ENCODE measurements around the gene KAZN. TPM values are rescaled to one million over a fixed set of nuclear protein-coding genes. Genes with fewer than 3 reads are reported as not detected.

Gene KAZN
- total and polyA plus RNA-seq, 4 donors, result 7.6 to 18.8 (median 11.2) TPM

GRCh38 chr1:14718476-14718875 lies 120.0 kb downstream of the KAZN start:
- H3K27ac ChIP-seq (ENCODE audit: low read depth in 1 of 2, low read length in 1 of 2), result no peak overlapping the region
- H3K9me3 ChIP-seq (ENCODE audit: control insufficient read depth in 4 of 4, insufficient read depth in 3 of 4, low read length in 3 of 4), result peaks cover 0 to 2% (median 0%) of the 10 kb centered on the region in 4 donors
- H3K36me3 ChIP-seq (ENCODE audit: control insufficient read depth in 4 of 4, insufficient read depth in 4 of 4, low read length in 4 of 4), result no peaks in the 10 kb centered on the region
- DNase-seq (no peak), ATAC-seq (ENCODE audit: insufficient read depth, low FRiP score) (no peak)
- no peak overlapping the region for H3K4me3 ChIP-seq
- peaks cover 0 to 2% (median 2%) of the 10 kb centered on the region in 3 donors for H3K27me3 ChIP-seq (ENCODE audit: control insufficient read depth in 3 of 3, insufficient read depth in 3 of 3, low read length in 2 of 3)
- peaks cover 0 to 17% (median 0%) of the 10 kb centered on the region in 5 donors for H3K4me1 ChIP-seq (ENCODE audit: control insufficient read depth in 5 of 5, insufficient read depth in 5 of 5, low read length in 5 of 5)
- no peak for TF ChIP-seq CTCF (IDR thresholded peaks at IDR 0.05; ENCODE audit: control extremely low read depth, extremely low read depth)
- no peak overlapping the region for H3K9ac ChIP-seq (ENCODE audit: insufficient read depth in 1 of 2, low read length in 2 of 2)
- 90 to 95% methylated on average over 7 of the region's 7 CpGs for WGBS, 2 donors

GRCh38 chr1:14723401-14723800 lies 124.9 kb downstream of the KAZN start:
- Histone ChIP-seq H3K36me3 (ENCODE audit: control insufficient read depth in 4 of 4, insufficient read depth in 4 of 4, low read length in 4 of 4) (no peaks in the 10 kb centered on the region), H3K27me3 (ENCODE audit: control insufficient read depth in 3 of 3, insufficient read depth in 3 of 3, low read length in 2 of 3) (peaks cover 0 to 2% (median 0%) of the 10 kb centered on the region in 3 donors), H3K4me1 (ENCODE audit: control insufficient read depth in 5 of 5, insufficient read depth in 5 of 5, low read length in 5 of 5) (peaks cover 0 to 8% (median 2%) of the 10 kb centered on the region in 5 donors), H3K9me3 (ENCODE audit: control insufficient read depth in 4 of 4, insufficient read depth in 3 of 4, low read length in 3 of 4) (peaks cover 0 to 2% (median 0%) of the 10 kb centered on the region in 4 donors), H3K4me3 (no peak overlapping the region), H3K9ac (ENCODE audit: insufficient read depth in 1 of 2, low read length in 2 of 2) (no peak overlapping the region), H3K27ac (ENCODE audit: low read depth in 1 of 2, low read length in 1 of 2) (no peak overlapping the region)
- no peak for TF ChIP-seq CTCF (IDR thresholded peaks at IDR 0.05; ENCODE audit: control extremely low read depth, extremely low read depth)
- DNase-seq, result no peak
- no peak for ATAC-seq (ENCODE audit: insufficient read depth, low FRiP score)
- WGBS, 2 donors, result 75 to 82% methylated on average over 11 of the region's 11 CpGs

- H3K27me3 ChIP-seq (ENCODE audit: control insufficient read depth in 3 of 3, insufficient read depth in 3 of 3, low read length in 2 of 3), result no peaks in the 10 kb centered on the region
- H3K9me3 ChIP-seq (ENCODE audit: control insufficient read depth in 4 of 4, insufficient read depth in 3 of 4, low read length in 3 of 4), result peaks cover 0 to 2% (median 0%) of the 10 kb centered on the region in 4 donors
- H3K4me1 ChIP-seq (ENCODE audit: control insufficient read depth in 5 of 5, insufficient read depth in 5 of 5, low read length in 5 of 5), result peaks cover 0 to 8% (median 0%) of the 10 kb centered on the region in 5 donors
- no peak for DNase-seq
- WGBS, 2 donors, result 68 to 88% methylated on average over 5 of the region's 5 CpGs
- no peak for TF ChIP-seq CTCF (IDR thresholded peaks at IDR 0.05; ENCODE audit: control extremely low read depth, extremely low read depth)
- H3K36me3 ChIP-seq (ENCODE audit: control insufficient read depth in 4 of 4, insufficient read depth in 4 of 4, low read length in 4 of 4), result no peaks in the 10 kb centered on the region
- no peak for ATAC-seq (ENCODE audit: insufficient read depth, low FRiP score)
- no peak overlapping the region for H3K9ac ChIP-seq (ENCODE audit: insufficient read depth in 1 of 2, low read length in 2 of 2)
- H3K4me3 ChIP-seq, result no peak overlapping the region
- H3K27ac ChIP-seq (ENCODE audit: low read depth in 1 of 2, low read length in 1 of 2), result no peak overlapping the region
Observed at GRCh38 chr1:14724246-14724645, 125.8 kb downstream of the KAZN start.

- Histone ChIP-seq H3K4me1 (ENCODE audit: control insufficient read depth in 5 of 5, insufficient read depth in 5 of 5, low read length in 5 of 5) (peaks cover 0 to 8% (median 0%) of the 10 kb centered on the region in 5 donors), H3K9ac (ENCODE audit: insufficient read depth in 1 of 2, low read length in 2 of 2) (no peak overlapping the region), H3K36me3 (ENCODE audit: control insufficient read depth in 4 of 4, insufficient read depth in 4 of 4, low read length in 4 of 4) (no peaks in the 10 kb centered on the region), H3K27ac (ENCODE audit: low read depth in 1 of 2, low read length in 1 of 2) (no peak overlapping the region), H3K9me3 (ENCODE audit: control insufficient read depth in 4 of 4, insufficient read depth in 3 of 4, low read length in 3 of 4) (peaks cover 0 to 2% (median 0%) of the 10 kb centered on the region in 4 donors), H3K27me3 (ENCODE audit: control insufficient read depth in 3 of 3, insufficient read depth in 3 of 3, low read length in 2 of 3) (no peaks in the 10 kb centered on the region), H3K4me3 (no peak overlapping the region)
- TF ChIP-seq CTCF (IDR thresholded peaks at IDR 0.05; ENCODE audit: control extremely low read depth, extremely low read depth), result no peak
- no peak for ATAC-seq (ENCODE audit: insufficient read depth, low FRiP score)
- no peak for DNase-seq
- WGBS, 2 donors, result 64 to 78% methylated on average over 7 of the region's 7 CpGs
Observed at GRCh38 chr1:14724678-14725077, 126.2 kb downstream of the KAZN start.

Measured in lung (tissue), 12 donors.